Pons (tissue), 1 donor: Measurements from ENCODE around the gene SPAAR.

Source experiments
- DNase-seq: peaks from one replicate; pipeline ENCODE4 v3.0.0-alpha.2; 2016; ENCODE audit warnings: low spot score

SPAAR gene

DNA sequence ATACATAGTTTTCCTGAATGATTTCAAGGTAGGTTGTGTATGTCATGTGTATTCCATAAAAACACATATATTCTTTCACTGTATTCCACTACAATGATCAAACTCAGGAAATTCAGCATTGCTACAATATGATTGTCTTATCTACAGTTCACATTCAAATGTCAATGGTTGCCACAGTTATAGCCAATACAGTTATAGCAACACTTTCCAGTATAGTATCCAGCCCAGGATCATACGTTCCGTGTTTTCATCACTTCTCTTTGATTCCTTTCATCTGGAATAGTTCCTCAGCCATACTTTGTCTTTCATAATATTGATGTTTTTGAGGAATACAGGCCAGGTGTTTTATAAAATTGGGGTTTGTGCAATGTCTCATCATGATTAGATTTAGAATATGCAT lies 39.2 kb downstream of the SPAAR start:
- DNase-seq: no peak

DNA sequence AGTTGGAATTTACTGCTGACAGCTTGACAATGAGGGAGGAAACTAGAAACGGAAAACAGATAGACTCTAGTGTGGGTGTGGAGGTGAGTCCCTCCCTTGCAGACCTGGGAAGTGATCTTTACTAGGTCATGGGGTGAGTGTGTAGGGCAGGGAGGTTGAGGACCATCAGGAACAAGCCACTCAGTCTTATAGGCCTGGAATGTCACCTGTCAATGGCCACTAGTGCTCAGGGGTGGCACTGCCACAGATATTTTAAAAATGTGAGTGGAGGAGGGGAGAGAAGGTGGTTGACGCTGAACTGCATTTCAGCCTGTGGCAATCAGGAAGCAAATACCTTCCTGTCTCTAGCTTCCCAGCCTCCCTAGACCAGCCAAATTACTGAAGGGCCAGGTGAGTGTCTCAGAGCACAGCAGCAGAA lies 39.6 kb downstream of the SPAAR start:
- DNase-seq: no peak

DNA sequence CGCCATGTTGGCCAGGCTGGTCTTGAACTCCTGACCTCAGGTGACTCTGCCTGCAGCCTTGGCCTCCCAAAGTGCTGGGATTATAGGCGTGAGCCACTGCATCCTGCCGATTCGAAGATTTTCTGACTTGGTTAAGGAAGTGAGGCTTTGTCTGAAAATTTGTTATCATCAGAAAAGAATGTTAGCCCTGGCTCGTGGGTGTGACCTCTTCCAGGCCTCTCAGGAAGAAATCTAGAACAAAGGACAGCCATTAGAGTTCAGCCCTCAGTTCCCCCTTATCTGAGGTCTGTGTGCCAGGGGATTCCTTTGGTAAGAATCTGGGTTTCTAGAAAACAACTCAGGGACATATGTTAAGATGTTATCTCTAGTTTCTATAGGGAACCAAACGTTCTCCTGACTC lies 42.4 kb downstream of the SPAAR start:
- DNase-seq: no peak

DNA sequence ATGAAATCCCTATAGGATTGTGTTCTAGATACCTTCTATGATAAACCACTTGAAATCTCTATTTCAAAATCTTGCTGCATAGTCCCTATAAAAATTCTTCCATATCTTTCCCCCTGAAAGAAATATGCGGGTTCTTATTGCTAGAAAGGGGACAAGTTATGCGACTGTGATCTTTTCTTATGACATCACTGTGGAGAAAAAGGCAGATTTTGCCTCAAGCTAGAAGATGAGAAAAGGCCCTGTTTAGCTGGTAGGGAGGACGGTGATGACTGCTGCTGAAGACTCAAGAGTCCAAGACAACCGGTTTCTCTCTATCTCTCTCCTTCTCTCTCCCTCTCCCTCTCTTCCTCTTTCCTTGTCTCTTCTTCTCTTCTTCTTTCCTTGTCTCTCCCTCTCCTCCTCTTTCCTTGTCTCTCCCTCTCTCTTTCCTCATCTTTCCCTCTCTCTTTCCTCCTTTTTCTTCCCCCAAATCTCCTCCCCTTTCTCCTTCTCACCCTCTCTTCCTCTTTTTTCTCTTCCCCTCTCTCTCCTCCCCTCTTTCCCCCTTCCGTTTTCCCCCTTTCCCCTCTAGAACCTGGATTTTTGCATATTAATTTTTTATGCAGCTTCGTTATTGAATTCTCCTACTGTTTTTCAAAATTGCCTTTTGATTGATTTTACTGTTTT lies 43.4 kb downstream of the SPAAR start:
- DNase-seq: no peak

DNA sequence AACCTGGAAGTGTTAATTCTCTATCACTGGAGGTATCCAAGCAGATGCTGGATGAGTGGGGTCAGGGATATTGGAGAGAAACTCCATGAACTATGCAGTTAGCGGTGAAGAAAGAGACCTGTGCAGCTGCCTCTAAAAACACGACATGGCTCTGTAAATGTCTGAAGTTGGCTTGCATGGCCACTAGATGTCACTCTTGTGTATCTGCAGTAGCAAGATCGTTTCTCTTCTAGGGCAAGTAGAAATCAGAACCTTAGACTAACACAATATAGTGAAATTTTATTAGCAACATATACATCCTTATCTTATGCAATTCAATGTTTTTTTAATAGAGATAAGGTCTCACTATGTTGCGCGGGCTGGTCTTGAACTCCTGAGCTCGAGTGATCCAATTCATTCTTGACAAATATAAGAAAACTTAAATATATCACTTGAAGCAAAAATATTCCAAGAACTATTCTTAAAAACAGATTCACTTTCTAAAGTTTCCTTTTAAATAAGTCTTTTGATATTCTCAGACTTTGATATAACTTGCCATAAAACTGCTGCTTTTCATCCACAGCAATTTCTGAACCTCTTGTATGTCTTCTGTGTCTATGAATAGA lies 45.8 kb downstream of the SPAAR start:
- DNase-seq: peak; percentile 74

DNA sequence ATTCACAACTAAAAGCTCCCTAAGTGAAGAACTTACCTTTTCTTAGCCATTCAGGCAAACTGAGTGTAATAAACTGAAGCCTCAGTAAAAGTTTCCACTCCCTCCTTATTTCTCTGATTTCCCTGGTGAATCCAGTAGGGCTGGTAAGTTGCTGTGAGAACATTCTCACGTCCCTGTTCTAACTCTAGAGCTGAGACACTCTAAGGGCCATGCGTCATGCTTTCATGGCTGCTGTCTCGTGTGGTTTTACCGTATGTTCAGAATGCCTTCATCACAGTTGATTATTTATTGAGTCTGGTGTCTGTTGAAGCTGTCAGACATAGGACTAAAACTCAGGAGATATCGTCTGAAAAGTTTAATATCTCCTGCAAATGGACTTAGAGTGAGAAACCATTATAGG lies 47.4 kb downstream of the SPAAR start:
- DNase-seq: no peak

DNA sequence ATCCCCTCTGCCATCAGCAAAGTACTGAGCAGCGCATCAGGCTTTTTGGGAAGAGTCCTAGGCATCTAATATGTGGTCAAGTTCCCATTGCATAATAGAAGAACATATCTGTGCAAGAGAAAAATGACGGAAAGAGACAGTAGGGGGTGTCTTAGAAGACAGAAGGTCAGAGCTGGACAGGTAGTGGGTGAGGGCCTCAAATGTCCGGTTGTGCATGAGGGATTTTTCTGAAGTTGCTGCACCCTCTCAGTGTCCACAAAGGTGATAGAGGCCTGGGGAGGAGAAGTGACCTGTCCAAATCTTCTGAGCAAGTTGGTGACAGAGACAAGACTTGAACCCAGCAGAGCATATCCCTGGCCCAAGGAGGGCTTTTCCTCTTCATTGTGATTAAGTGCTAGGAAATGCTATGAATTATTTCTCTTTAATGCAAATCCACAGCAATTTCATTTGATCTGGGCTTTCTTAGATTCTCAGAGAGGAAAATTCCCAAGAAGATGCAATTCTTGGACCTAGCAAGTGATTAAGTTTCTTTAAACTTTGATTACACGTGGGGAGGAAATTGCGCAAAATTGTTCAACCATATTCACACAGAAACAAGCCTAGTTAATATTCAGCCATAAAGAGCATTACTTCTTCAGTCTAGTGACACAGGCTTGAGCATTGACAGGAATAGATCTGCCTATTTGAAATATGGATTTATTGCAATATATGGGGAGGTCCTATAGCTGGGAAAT lies 49.0 kb downstream of the SPAAR start, which contains the start of gene OR2S2:
TSS of gene OR2S2 (minus strand) at position 51 of the 734 bp plus-strand sequence. CDS start 56 bp downstream, outside the sequence.
- no peak for DNase-seq

DNA sequence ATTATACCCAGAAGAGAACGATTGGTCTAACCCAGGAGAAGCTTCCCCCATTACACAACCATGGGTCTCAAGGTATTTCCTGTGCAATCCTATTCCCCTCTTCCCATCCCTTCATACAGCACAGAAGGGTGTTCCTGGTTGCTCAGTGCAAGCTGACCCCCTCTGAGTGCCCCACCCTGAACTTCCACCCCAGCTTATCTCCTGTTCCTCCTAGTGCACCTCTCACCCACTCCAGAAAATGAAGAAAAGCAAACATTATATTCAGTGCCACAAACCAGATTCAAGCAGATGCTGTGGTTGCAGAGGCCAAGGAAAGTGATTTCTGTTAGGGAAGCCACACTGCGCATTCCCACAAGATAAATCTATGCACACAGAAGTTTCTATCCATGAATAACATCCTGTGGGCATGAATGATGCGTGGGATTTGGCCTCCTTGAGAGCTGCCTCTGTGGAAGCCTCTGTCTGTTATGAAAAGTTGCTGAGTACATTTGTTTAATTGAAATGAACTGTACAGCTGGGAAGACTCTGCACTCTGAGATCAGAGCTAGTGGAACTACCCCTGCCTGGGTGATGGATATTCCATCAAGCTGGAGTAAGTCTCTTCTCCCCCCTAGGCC lies 50.9 kb downstream of the SPAAR start:
- no peak for DNase-seq
